GM12873 (cell line): ENCODE results near the gene TNRC6B.

Experiments
- CTCF ChIP-seq: IDR thresholded peaks from 2 replicates; pipeline ENCODE4 v1.5.1; 2012; ENCODE audit warnings: low read depth, mild to moderate bottlenecking, moderate library complexity, low read length, control low read depth; ENCODE audit not compliant: insufficient read depth; ENCODE audit errors: missing control alignments

TNRC6B gene

GRCh38 chr22:40324468-40325305 lies 147.0 kb downstream of the TNRC6B start:
- TF ChIP-seq CTCF, result no peak

- no peak for TF ChIP-seq CTCF
These were observed 147.6 kb downstream of the TNRC6B start for GRCh38 chr22:40325315-40325714.

GRCh38 chr22:40326905-40327735 lies 149.4 kb downstream of the TNRC6B start:
- no peak for TF ChIP-seq CTCF

GRCh38 chr22:40328546-40329456 lies 151.1 kb downstream of the TNRC6B start:
- TF ChIP-seq CTCF, result no peak

- TF ChIP-seq CTCF, result no peak
These were observed 151.7 kb downstream of the TNRC6B start for GRCh38 chr22:40329466-40329865.

- no peak for TF ChIP-seq CTCF
These were observed 152.4 kb downstream of the TNRC6B start for GRCh38 chr22:40330086-40330485.
